CD4-positive, alpha-beta T cell treated with Interleukin-15 for 4 hours (primary cell): ENCODE data around the gene SH3RF1.
"Not testable (repeated sequence)": the region's sequence is repeated elsewhere in the genome, so short reads cannot be mapped to it uniquely, and the experiment has no call there.

Experiments
- DNase-seq: peaks from one replicate; pipeline ENCODE4 v3.0.0-alpha.2; 2020; ENCODE audit warnings: low spot score

The SH3RF1 gene

GRCh38 chr4:169225812-169226211 is 44.9 kb downstream of the SH3RF1 start:
- no peak for DNase-seq

- DNase-seq = no peak
Observed at GRCh38 chr4:169225058-169225751, 45.6 kb downstream of the SH3RF1 start.

DNA sequence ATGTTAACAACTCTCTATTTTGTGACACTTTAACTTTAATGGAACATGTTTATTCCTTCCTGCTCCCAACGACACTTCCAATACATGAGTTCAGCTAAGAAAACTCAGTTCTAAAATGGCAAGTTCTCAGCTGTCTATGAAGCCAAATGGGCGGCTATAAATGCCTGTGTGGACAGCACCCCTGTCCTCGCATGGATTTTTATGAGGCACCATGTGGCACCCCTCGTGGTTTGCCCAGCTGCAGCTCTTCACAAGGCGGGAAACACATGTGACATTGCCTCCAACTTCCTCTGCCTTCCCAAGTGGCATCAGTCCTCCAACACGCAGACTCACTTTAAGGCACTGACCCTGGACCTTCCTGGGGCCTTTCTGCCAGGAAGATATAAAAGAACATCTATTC is 48.0 kb downstream of the SH3RF1 start:
- no peak for DNase-seq

- no peak for DNase-seq
Observed at GRCh38 chr4:169221662-169222061, 49.1 kb downstream of the SH3RF1 start.

DNA sequence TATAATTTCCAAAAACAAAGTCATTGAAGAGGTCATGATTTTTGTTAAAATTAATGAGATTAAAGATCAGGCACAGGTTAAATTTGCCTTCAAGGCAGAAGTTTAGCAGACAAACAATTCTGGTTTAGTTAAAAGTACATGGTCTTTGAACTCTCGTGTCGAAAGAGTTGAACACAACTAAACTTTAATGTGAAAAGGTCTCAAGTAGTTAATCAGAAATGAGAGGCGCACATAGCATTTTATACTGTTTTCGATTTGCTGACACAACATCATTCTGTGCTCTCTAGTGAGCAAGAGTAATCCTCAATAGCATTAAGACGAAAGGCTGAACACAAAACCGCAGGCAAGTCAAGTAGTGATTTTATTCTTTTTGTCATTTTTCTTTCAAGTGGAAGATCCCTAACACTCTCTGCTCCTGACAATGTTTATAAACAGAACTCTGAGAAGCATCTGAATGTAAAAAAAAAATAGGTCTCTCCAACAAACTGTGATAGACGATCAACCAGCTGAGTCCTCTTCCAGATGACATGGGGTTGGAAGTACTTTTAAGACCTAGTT is 49.8 kb downstream of the SH3RF1 start:
- DNase-seq = no peak

- no peak for DNase-seq
Observed at GRCh38 chr4:169220447-169220846, 50.3 kb downstream of the SH3RF1 start.

DNA sequence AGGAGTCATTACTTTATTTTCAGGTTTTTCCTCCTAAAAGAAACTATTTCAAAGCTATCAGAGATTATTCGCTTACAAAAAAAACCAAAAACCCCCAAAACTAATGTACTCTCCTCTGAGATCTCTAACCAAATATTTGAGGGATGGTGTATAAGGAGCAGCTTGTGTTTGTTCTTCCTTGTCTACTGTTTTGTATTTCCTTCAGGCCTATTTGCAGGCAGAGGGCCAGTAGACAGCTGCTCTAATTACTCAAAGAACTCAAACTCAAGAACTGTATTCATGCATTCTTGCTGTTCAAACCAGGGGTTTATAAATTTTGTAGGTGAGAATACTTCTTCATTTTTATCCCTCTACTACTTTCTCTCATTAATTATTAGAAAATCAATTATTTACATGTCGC is 51.3 kb downstream of the SH3RF1 start:
- no peak for DNase-seq

GRCh38 chr4:169215656-169216055 is 55.1 kb downstream of the SH3RF1 start:
- DNase-seq = no peak

DNA sequence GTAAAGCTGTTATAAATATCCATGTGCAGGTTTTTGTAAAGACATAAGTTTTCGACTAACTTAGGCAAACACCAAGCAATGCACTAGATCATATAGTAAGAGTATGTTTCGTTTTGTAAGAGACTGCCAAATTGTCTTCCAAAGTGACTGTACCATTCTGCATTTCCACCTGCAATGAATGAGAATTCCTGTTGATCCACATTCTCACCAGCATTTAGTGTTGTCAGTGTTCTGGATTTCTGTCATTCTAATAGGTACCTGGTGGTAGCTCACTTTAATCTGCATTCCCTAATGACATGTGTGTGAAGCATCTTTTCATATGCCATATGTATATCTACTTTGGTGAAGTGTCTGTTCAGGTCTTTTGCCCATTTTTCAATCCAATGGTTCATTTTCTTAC is 57.8 kb downstream of the SH3RF1 start:
- no peak for DNase-seq

- no peak for DNase-seq
Observed at GRCh38 chr4:169210504-169211118, 60.1 kb downstream of the SH3RF1 start.

GRCh38 chr4:169209388-169209883 is 61.3 kb downstream of the SH3RF1 start:
- no peak for DNase-seq

GRCh38 chr4:169208516-169208915 is 62.2 kb downstream of the SH3RF1 start:
- DNase-seq = no peak

DNA sequence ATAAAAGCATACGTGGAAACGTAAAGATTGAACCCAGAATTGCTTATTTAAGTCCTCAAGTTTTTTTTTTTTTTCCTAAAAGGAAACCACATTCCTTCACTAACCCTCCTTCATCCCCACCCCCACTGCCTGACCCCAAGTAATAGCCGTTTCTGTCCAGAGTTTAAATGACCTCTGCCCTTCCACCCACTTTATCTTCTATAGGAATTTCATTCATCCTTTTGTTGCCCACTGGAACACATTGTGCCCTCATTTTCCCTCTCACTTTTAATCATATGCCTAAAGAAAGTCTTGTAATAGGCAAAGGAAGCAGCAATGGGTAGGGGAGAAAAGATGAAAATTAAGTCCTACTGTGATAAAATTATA is 62.7 kb downstream of the SH3RF1 start:
- no peak for DNase-seq

GRCh38 chr4:169207436-169208089 is 63.2 kb downstream of the SH3RF1 start:
- DNase-seq = no peak

DNA sequence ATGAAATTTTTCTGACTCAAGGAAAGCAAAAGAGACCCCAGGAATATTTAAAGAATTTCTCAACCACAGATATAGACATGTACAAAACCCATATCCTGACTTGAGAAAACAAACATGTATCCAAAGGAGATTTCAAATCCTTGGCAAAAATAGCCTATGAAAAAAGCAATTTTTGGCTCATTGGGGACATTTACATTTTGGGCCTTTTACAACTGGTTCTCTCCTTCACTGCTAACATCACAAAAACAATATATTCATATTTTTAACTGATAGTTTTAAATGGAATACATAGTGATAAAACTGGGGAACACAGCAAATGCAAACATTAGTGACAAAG is 65.0 kb downstream of the SH3RF1 start:
- no peak for DNase-seq

DNA sequence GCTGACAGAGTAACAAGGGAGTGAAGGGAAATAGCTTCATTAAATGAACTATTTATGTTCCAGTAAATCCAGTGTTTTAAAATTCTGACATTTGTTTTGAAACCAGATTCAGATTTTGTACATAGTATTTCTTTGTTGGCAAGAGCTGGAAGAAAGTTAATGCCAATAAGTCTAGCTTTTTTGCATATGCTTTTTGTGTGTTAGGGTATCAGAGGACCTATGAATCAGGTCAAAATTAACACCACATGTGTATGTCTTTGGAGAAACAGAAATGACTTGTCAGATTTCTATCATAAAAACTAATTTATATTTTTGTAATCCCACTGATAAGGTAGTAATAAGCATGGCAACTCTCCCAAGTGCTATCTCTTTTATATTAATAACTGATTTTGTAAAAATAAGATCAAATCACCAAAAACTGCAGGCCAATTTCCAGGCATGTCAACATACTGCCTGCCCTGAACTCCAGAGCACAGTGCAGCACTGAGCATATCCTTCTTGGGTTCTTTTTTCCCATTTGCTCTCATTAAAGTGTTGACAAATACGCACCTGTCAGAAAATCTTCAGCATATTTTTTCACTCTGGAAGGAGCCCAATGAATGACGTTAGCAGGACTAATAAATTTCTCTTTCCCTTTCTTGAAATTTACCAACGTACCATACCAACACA is 65.5 kb downstream of the SH3RF1 start:
- no peak for DNase-seq

DNA sequence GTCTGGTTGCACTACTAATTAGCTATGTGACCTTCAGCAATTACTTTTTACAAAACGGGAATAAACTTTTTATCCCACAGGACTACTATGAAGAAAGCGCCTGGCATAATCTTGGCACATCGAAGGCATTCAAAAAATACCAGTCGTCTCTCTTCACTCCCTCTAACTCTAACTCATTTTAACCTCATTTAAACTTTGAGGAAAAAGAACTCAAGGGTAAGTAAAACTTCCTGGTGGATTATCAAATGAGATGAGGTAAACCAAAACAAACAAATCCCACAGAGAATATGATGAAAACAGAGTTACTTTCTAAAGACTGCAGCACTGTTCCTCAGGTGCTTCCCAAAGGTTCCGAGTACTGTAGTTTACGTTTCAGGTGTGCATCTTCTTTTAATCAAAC is 66.9 kb downstream of the SH3RF1 start:
- DNase-seq = no peak

DNA sequence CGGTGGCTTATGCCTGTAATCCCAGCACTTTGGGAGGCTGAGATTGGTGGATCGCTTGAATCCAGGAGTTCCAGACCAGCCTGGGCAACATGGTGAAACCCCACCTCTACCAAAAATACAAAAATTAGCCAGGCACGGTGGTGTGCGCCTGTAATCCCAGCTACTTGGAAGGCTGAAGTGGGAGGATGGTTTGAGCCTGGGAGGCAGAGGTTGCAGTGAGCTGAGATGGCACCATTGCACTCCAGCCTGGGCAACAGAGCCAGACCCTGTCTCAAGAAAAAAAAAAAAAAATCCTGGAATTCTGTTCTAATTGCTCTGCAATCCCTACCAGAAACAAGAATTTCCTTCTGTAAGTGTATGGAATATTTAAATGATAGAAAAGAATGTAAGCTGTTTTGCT is 67.5 kb downstream of the SH3RF1 start:
- not testable (repeated sequence) for DNase-seq

DNA sequence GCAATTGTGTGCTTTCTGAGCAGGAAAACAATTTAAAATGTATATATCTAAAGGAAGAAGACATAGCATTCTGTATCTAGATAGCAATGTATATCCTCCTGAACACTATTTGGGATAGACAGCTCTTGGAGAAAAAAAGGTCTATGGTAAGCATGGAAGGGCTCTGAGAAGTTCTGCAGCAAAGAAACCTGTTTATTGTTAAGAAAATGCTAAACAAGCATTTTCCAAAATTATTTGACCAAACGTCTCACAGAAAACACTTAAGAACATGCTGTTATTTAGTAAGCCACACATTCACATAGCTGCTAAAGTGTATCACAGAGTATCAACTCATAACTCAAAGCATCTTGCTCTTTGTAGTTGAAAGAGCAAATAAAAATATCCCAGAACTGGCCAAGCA is 67.9 kb downstream of the SH3RF1 start:
- no peak for DNase-seq

- no peak for DNase-seq
Observed at GRCh38 chr4:169202145-169202699, 68.5 kb downstream of the SH3RF1 start.

- DNase-seq = no peak
Observed at GRCh38 chr4:169201222-169202144, 69.3 kb downstream of the SH3RF1 start.
